ENCODE measurements around the gene SLC35A2. TPM values are rescaled to one million over a fixed set of nuclear protein-coding genes. Genes with fewer than 3 reads are reported as not detected.
A peak's percentile ranks its signal among the peaks of the same experiment; 100 is the strongest.
"Not testable (repeated sequence)": the region's sequence is repeated elsewhere in the genome, so short reads cannot be mapped to it uniquely, and the experiment has no call there.

SLC35A2 gene
- total RNA-seq, 4 donors from 2014 or later: 14.0 to 27.9 (median 25.4) TPM

GRCh38 chrX:48891402-48892288, 19.8 kb downstream of the SLC35A2 start:
- 7 to 42% methylated on average over 16 to 68 of the region's 68 CpGs for WGBS, 2 donors
- no peak for TF ChIP-seq CTCF (IDR thresholded peaks at IDR 0.05)
- TF ChIP-seq POLR2A (IDR thresholded peaks at IDR 0.05): no peak
- H3K4me3 ChIP-seq (ENCODE audit: low read depth, poor library complexity, severe bottlenecking): peak overlapping the region; percentile 25
- peak; percentile 79 to 96 for DNase-seq (ENCODE audit: low spot score in 2 of 2)
- intact Hi-C loops (cut with DNase I; ENCODE audit: low total_unique reads): no loop called here

- no peak for DNase-seq (ENCODE audit: low spot score in 2 of 2)
- H3K4me3 ChIP-seq (ENCODE audit: low read depth, poor library complexity, severe bottlenecking): peak overlapping the region; percentile 25
- WGBS, 2 donors: 0 to 29% methylated on average over 12 to 33 of the region's 35 CpGs
- TF ChIP-seq POLR2A (IDR thresholded peaks at IDR 0.05) (no peak), CTCF (IDR thresholded peaks at IDR 0.05) (no peak)
- intact Hi-C loops (cut with DNase I; ENCODE audit: low total_unique reads): no loop called here
Measured at GRCh38 chrX:48890934-48891401, 20.5 kb downstream of the SLC35A2 start.

- WGBS, 2 donors: 17 to 42% methylated on average over 13 to 15 of the region's 15 CpGs
Measured at GRCh38 chrX:48890296-48890925, 21.0 kb downstream of the SLC35A2 start.

GRCh38 chrX:48886586-48886985, 24.9 kb downstream of the SLC35A2 start:
- WGBS, 2 donors: 82 to 95% methylated on average over 5 of the region's 5 CpGs
- intact Hi-C loops (cut with DNase I; ENCODE audit: low total_unique reads); H3K4me3 ChIP-seq (ENCODE audit: low read depth, poor library complexity, severe bottlenecking): not testable (repeated sequence)
- DNase-seq (ENCODE audit: low spot score in 2 of 2): peak in 1 of 2 donors; percentile 57

More at GRCh38 chrX:48890296-48890925, 21.0 kb downstream of the SLC35A2 start:
- TF ChIP-seq POLR2A (IDR thresholded peaks at IDR 0.05): no peak
- no peak for TF ChIP-seq CTCF (IDR thresholded peaks at IDR 0.05)
- peak in 1 of 2 donors; percentile 81 for DNase-seq (ENCODE audit: low spot score in 2 of 2)
- intact Hi-C loops (cut with DNase I; ENCODE audit: low total_unique reads): no loop called here
- no peak overlapping the region for H3K4me3 ChIP-seq (ENCODE audit: low read depth, poor library complexity, severe bottlenecking)

GRCh38 chrX:48883729-48884128, 27.7 kb downstream of the SLC35A2 start:
- TF ChIP-seq CTCF (IDR thresholded peaks at IDR 0.05) (no peak), POLR2A (IDR thresholded peaks at IDR 0.05) (no peak)
- intact Hi-C loops (cut with DNase I; ENCODE audit: low total_unique reads): no loop called here
- 72 to 73% methylated on average over 10 of the region's 10 CpGs for WGBS, 2 donors
- H3K4me3 ChIP-seq (ENCODE audit: low read depth, poor library complexity, severe bottlenecking): no peak overlapping the region
- DNase-seq (ENCODE audit: low spot score in 2 of 2): peak in 1 of 2 donors; percentile 17

- WGBS, 2 donors: 52 to 57% methylated on average over 4 of the region's 4 CpGs
- DNase-seq (ENCODE audit: low spot score in 2 of 2); H3K4me3 ChIP-seq (ENCODE audit: low read depth, poor library complexity, severe bottlenecking); intact Hi-C loops (cut with DNase I; ENCODE audit: low total_unique reads): not testable (repeated sequence)
Measured at GRCh38 chrX:48876944-48877343, 34.5 kb downstream of the SLC35A2 start.

GRCh38 chrX:48872017-48872416, 39.4 kb downstream of the SLC35A2 start:
- DNase-seq (ENCODE audit: low spot score in 2 of 2); H3K4me3 ChIP-seq (ENCODE audit: low read depth, poor library complexity, severe bottlenecking); intact Hi-C loops (cut with DNase I; ENCODE audit: low total_unique reads): not testable (repeated sequence)
- 48 to 64% methylated on average over 1 to 2 of the region's 2 CpGs for WGBS, 2 donors
